IMR-90 (cell line): ENCODE measurements around the gene CFDP1.

Source experiments
- BHLHE40 ChIP-seq: fragments of 150-350 bp; IDR thresholded peaks from 2 replicates; pipeline ENCODE4 v1.6.1; 2016; ENCODE audit warnings: mild to moderate bottlenecking, low read depth, low read length
- CEBPB ChIP-seq: IDR thresholded peaks from 2 replicates; pipeline ENCODE4 v1.6.1; 2012; ENCODE audit warnings: low read depth, low read length, improper control_type of control experiment
- CTCF ChIP-seq: conservative IDR thresholded peaks from 2 replicates; pipeline ENCODE4 v1.5.1; 2012; ENCODE audit warnings: mild to moderate bottlenecking, low read depth, low read length, improper control_type of control experiment
- FOS ChIP-seq: fragments of 150-350 bp; IDR thresholded peaks from 2 replicates; pipeline ENCODE4 v1.6.1; 2016; ENCODE audit warnings: low read depth, low read length
- MAFK ChIP-seq: IDR thresholded peaks from 2 replicates; pipeline ENCODE4 v1.6.1; 2012; ENCODE audit warnings: low read depth, low read length, improper control_type of control experiment
- MAZ ChIP-seq: IDR thresholded peaks from 2 replicates; pipeline ENCODE4 v1.6.1; 2012; ENCODE audit warnings: low read depth, mild to moderate bottlenecking, low read length, improper control_type of control experiment, moderate library complexity, borderline replicate concordance
- POLR2A ChIP-seq: IDR thresholded peaks from 2 replicates; pipeline ENCODE4 v1.6.1; 2012; ENCODE audit warnings: mild to moderate bottlenecking, low read depth, low read length
- RAD21 ChIP-seq: IDR thresholded peaks from 2 replicates; pipeline ENCODE4 v1.6.1; 2012; ENCODE audit warnings: low read length, improper control_type of control experiment
- RCOR1 ChIP-seq: IDR thresholded peaks from 2 replicates; pipeline ENCODE4 v1.6.1; 2012; ENCODE audit warnings: mild to moderate bottlenecking, low read length, improper control_type of control experiment; ENCODE audit not compliant: insufficient replicate concordance
- SMC3 ChIP-seq: fragments of 150-350 bp; IDR thresholded peaks from 2 replicates; pipeline ENCODE4 v1.6.1; 2016; ENCODE audit warnings: low read depth, mild to moderate bottlenecking, antibody characterized with exemption, low read length, moderate library complexity

- TF ChIP-seq CTCF (no peak), FOS (no peak), POLR2A (no peak), MAFK (no peak), RCOR1 (no peak), RAD21 (no peak), SMC3 (no peak), BHLHE40 (no peak), MAZ (no peak), CEBPB (no peak)
Measured at GRCh38 chr16:75460446-75460845, 27.1 kb upstream of the CFDP1 start.
